Dermis microvascular lymphatic vessel endothelial cell (primary cell): ENCODE results near the gene NPVF. TPM values are rescaled to one million over a fixed set of nuclear protein-coding genes. Genes with fewer than 3 reads are reported as not detected.
A peak's percentile ranks its signal among the peaks of the same experiment; 100 is the strongest.

Source experiments
- DNase-seq, 2 donors: peaks; one replicate each; pipeline versions ENCODE4 v3.0.0 to v3.0.0-alpha.2; 2010; ENCODE audit warnings: low read depth in 2 of 2
- total RNA-seq: library from RNA; depleted of rRNA; stranded (reverse); fragments of >200 nt; gene quantifications from 2 replicates; pipeline ENCODE4 v1.2.1, GENCODE V29; 2014

Gene NPVF, protein sequence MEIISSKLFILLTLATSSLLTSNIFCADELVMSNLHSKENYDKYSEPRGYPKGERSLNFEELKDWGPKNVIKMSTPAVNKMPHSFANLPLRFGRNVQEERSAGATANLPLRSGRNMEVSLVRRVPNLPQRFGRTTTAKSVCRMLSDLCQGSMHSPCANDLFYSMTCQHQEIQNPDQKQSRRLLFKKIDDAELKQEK
- not detected in 2 replicates for total RNA-seq

DNA sequence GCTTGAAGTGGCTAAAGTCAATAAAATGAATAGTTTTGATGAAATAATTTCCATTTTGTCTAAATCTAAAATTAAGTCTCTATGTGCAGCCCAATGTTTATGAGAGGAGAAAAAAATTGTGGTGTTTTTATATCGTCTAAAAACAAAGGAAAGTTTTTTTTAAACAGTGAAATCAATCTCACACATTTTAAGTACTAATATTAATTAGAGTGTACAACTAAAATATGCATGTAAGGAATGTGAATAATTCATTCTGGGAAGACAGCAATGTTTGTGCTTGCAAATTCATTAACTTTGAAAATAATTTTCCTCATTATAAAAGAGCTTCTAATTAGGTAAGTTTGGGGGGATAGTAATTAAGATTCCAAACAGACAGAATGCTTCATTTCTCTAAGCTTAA lies at the start of gene NPVF:
Gene NPVF (minus strand): TSS at position 101 of the 400 bp plus-strand sequence. CDS start 47 bp downstream, at position 54.
- DNase-seq, result no peak

DNA sequence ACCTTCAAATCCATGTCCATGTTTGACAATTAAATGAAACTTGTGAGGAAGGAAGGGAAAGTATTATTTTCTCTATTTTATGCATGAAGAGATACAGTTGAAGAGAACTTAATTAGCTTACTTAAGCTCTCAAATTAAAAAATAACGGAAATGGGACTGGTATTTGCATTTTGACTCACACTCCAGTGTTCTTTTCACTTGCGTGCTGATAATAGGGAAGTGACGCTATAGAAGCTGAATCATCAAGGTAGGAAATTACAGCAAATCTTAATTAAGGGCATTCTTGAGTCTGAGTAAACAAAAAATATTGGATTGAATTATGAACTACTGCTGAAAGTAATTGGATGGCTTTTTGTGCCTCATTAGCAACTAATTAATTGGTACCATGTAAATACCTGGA lies 44.0 kb upstream of the NPVF start:
- no peak for DNase-seq

DNA sequence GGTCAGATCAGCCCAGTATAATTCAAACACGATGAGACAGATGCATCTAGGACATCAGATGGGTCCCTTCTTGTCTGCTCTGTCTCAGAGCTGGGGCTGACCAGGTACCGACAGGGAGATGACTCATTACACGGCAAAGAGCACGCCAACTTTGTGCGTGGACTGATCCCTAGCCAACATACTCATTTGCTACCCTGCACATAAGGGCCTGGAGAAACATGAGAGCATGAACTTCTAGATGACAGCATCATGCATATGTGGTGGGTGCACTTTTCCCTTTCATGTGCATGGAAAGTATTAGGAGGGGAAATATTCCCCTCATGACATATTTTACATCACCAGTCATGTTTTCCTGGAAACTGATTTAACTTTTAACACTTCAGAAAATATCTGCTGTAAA lies 35.1 kb upstream of the NPVF start:
- DNase-seq, result no peak

DNA sequence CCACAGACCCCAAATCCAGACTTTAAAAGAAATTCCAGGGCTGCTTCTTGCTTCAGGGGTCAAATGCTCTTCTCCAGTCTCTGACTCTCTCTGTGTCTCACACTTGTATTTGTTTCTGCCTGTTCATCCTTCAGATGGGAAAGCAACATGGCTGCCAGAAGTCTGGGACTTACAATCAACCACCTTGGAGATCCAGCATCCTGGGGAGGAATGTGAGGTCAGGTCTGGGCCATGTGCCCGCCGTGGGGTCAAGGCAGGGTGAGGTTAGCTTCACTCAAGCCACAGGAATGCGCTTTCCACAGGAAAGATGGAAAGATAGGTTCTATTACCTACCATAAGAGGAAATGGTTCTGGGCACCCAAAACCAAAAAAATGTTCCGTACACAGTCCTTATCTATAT lies 34.3 kb upstream of the NPVF start:
- DNase-seq, result no peak

DNA sequence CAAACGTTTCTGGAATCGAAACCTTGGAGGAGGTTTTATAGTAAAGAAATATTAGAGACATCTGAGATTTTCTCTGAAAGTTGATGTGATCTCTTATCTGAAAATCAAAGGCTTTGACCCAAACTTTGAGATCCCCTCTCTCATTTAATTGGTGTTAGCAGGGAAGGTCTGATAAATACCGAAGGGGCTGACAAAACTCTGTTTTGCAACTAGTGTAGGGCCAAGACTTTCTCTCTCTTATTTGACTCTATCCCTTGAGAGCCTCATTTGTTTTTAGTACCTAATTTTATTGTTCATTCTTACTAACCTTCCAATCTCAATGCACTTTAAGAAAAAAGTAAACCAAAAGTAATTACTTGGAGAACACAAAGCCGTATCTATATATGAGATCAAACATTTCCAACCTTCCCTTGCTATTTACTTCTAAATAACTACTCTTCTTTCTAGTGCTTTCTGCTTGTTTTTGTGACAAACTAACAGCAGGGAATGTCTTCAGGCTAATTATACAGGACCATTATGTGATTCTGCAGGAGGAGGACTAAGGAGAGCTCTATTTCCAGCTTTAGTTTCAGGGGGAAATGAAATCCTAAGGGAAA lies 33.4 kb upstream of the NPVF start:
- no peak for DNase-seq

DNA sequence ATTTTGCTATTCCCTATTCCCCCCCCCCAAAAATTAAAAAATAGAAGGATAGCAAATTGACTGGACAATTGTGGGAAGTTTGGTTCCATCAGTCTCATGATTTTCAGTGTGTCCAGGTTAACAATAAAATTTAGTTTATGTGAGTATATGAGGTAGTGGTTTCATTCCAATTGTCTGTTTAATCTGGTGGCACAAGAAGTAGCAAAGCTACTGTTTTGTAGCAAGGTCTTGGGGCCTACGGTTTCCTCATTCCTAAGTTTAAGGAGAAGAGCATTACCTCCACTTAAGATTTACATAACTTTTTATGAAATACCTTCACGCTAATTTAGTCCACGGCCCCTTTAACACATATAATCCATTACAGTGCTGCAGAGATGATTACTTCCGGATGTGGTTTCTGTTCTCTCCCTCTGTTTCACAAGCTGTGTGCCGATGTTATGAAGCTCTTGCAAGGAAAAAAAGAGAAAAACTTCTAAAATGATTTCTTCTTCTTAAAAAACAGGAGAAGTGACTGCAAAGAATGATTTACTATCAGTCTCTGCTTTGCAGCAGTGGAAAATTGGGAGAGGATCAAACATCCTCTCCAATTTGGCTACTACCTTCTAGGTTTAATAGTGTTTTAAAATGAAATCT lies 32.7 kb upstream of the NPVF start:
- DNase-seq, result no peak

DNA sequence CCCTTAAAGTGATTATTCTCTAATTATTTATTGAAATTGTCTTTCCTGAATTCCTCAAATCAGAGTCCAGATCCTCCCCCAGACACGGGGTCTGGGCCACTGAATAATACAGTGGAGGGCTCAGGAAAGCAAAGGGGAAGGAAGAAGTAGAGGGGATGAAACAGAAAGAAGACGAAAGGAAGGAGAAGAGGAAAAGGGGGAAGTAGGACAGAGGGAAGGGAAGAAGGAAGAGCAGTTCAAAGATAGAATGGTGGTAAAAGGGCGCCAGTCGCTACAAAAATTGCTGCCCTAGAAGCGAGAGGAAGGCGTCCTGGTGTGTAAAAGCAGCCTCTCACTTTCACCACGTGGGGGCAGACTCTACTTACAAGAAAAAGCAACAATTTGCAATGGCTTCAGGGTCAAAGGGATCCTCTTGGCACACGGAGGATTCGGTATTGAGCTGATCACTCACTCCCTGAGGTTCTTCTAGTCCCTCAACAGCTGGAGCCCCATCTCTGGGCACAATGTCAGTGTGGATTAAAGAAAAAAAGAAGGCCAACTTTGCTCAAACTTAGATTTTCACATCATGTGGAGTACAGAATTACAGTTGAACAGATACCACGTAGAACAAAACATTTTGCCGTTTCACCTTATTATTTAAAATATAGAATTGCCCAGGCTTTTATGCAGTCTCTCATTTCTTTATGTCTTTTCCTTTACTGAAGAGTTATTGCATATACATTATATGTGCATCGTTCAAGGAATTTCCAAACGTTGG lies 31.4 kb upstream of the NPVF start:
- DNase-seq, result peak; percentile 58 to 73

DNA sequence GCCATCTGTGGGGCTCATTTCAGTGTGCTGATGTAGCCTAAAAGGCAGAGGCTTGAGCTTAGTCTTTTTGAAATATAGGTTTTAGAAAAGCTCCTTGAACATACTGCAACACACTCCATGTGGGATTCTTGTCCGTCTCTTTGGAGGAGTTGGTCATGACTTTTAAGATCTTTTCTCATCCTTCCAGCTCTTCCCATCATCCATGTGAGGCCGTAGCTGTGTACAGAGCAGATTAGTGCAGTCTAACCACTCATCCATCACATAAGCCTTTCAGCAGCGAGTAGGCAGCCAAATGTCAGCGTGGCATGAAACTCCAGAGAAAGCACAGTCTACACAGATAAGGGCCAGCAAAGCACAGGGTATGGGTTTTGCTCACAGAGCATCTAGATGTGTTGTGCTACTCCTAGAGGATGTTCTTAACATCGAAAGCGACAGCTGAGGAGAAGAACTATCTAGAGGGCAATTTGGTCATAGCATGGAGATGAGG lies 28.1 kb upstream of the NPVF start:
- DNase-seq, result no peak

DNA sequence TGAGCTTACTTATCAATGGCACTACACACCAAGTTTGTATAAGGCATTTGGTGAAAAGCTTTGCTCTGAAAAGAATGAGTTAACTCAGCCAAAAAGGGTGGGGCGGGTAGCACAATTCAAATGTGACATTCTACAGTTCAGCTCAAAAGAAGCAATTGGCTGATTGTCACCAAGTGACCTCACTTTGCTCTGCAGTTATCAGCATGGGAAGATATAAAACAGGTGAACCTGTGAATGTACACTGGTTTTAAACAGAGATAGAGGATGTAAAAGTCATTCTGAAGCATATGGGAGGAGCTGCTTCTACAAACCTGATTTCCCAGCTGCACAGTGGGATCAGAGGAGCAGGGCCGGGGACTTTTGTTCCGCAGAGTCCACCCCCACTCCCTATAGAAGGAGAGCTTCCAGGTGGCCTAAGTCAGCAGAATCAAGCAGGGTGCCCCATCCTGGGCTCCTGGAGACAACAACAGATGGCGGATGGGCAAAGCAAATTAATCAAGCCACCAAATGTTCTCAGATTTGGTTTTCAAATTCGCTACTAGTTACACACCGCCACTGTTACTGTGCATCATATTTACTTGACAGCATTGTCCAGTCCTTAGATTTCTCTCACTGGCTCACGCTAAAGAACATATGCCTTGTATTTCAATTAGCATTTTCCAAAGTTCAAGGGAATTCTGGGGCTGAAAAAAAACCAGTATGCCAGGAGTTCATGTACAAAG lies 27.5 kb upstream of the NPVF start:
- no peak for DNase-seq

DNA sequence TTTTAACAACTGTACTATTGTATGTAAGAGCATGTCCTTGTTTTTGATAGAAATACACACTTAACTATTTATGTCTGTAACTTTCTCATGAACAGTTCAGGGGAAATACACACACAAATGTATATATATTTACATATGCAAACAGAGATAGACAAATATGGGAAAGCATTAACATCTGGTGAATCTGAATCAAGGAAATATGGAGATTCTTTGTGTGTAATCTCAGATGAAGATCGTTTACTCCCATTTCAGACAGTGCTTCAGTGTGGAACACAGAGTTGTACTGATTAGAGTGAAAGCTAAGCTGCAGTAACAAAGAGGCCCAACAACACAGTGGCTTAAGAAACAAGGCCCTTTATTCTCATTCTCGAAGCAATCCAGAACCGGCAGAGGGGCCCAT lies 26.3 kb upstream of the NPVF start:
- DNase-seq, result no peak

DNA sequence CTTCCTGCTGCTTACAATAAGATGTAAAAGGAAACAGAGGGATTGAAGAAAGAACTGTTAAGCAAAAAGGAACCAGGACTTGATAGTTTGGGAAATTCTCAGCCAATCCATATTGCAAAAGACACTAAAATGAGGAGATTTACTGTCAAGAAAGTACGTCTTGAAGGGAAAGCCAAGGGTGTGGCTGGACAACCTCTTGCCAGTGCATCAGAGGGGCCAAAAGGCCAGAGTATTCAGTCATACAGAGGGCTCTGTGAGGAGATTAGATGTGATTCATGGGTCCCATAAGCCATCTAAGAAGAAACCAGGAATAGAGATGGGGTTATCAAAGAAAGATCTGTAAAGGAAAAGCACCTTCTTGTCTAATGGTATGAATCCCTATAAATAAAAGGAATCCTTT lies 25.4 kb upstream of the NPVF start:
- no peak for DNase-seq

DNA sequence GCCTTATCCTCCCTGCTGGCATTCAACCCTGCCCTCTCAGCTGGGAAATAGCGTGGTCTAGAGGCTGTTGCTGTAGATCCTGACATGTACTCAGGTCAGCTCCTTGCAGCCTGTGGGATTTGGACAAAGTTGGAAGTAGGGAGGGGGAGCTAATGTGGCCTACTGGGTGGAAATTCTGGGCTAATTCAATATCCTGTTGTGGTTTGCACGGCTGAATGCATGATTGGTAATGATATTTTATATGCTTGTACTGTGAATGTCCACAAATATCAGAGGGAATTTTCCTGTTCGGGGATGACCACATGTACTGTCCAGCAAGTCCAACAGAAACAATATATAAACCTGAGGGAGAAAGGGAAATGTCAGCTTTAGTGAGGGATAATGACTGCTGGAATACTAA lies 22.1 kb upstream of the NPVF start:
- no peak for DNase-seq

DNA sequence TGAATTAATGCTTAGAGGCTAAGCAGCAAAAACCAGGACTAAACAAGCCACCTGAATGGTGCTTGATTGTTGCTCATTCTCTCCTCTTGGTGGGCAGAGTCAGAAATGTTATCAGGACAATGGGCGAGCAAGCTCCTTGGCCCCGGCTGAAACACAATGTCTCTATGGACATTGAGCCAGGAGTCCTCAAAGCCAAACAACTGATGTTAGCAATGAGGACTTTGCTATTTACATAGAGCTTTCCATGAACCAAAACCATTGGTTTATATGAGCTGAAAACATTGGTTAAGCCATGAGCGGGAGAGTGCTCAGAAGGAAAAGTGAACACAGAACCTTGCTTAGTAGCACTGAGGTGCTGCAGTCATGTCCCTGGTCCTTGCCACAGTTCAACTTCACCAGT lies 21.5 kb upstream of the NPVF start:
- DNase-seq, result no peak

DNA sequence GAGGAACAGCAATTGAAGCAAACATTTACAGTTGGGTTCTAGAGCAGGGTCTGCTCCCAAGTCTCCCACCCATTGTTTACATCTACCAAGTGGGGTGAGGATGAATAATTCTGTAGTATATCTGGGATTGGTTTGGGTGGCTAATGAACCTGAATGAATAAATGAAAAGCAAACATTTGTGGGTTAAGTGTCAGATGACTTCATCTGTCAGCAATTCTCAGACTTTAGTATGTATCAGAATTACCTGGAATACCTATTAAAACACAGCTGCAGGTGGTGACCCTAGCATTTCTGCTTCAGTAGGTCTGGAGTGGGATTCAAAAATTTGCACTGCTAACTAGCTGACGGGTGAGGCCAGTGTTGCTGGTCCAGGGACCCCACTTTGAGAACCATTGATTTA lies 18.0 kb upstream of the NPVF start:
- no peak for DNase-seq

DNA sequence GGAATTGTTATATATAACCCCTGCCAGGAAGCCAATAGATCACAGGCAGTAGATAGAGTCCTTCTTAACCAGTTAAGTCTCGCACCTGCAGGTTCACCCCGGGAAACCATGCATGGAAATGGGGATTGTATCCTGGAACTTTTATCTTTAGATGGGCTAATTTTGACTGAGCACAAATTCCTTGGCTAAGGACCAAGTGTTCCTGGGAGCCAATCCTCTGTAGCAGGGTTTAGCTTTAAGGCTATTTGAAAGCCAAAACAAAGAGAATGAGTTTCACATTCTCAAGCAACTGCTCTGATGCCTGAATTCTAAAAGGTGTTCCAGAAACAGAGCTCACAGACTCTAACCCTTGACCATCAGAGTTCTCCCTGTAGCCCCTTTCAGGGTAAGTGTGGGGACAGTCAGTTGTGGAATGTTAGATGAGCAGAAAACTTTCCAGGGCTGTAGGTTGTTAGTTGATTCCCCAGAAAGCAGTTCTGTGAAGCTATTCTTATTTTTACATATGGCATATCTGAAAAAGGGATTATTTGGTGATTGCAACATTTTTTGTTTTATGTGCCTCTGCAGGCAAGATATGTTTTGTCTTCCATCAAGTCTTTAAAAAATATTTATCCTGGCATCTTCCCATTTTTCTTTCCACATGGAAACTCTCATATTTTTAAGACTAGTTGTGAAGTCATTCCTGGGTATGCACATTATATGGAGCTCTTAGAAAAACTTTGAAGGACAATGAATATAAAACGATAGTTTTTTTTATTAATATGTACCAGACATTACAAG lies 16.2 kb upstream of the NPVF start:
- no peak for DNase-seq

DNA sequence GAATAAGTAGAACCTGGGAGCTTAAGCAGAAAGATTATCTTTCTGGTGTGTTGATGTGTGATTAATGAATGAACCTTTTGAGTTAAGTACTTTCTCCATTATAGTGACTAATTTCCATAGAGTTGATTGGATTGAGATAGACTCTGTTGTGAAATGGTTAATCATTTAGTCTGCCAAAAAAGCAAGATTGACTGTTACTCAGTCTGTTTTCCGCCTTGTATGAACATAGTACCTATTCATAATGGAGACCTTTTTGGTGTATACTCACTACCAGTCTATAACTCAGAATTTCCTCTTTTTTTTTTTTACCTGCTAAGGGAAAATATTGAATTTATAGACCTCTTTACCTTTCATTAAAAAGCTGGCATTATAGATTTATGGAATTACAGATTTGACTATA lies 14.4 kb upstream of the NPVF start:
- no peak for DNase-seq

DNA sequence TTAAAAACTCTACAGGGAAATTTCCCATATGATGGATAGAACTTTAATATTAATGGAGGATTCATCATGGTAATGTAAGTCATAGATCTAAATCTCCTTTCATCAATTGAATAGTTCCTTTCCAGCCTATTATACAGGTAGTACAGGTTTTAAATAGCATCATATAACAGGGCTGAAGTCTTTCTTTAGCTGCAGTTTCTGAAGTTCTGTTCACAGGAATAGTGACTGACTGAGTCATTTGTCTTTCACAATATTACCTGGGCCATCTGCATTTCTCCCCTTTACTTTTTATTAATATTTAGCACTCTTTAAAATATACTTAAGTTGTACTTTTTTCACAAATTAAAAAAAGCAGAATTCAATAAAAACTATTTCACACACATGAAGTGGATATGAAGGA lies 12.6 kb upstream of the NPVF start:
- DNase-seq, result no peak

DNA sequence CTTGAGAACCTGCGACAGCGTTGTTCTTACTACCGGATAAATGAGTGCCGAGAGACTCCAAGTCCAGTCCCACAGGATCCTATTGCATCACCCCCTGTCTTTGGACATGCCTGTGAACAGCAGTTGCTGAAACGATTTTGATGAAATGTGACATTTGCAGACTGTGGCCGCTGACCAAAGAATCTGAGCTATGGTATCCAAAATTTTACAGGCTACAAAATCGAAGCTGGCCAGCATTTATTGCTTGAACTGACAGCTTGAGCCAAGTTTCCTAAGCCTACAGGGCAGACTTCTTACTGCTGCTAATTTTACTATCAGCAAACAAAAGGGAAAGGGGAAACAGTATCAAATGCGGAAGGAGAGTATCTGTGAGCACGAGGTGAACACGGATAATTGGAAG lies 12.1 kb upstream of the NPVF start:
- no peak for DNase-seq

DNA sequence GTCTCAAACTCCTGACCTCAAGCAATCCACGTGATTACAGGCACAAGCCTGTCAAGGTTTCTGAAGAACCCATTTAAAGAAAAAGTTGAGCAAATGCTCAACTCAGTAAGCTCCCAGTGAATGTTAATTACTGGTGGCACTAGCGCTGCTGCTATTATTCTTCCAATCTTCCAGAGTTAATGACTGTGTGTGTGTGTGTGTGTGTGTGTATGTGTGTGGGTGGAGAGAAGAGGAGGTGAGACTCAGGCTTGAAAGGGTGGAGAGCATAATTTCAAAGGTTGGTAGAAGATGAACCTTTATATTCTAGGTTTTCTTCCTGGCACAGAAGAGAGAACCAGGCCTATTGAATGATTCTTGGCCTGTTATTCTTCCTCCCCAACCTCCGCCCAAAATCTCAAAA lies 11.6 kb upstream of the NPVF start:
- no peak for DNase-seq

DNA sequence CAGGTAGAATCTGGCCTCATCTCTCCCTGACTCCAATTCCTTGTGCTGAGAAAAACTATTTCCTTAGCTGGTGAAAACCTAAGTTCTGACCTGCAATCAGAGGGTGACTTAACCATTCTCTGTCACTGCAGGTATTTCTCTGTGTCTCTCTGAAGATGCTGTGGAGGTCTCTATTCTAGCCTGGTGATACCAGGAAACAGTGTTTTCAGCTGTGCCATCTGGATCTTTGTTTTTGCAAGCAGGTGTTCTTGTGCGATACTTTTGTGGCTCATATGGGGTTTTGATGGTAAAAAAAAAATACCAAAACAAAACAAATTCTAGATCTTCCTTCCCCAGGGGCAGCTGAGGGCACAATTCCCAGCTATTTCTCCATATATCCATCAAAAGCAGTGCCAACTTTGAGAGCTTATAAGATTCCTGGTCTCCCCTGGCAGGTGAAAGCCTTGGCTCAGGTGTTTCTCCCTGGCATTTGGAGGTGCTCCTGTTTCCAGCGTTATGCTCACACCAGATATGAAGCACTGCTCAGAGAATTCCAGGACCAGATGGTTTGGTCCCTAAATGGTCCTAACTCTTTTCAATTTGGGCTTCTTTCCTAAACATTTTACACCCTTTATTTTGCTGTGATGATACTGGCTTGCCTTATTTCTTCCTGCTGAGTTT lies 9.9 kb upstream of the NPVF start:
- no peak for DNase-seq

DNA sequence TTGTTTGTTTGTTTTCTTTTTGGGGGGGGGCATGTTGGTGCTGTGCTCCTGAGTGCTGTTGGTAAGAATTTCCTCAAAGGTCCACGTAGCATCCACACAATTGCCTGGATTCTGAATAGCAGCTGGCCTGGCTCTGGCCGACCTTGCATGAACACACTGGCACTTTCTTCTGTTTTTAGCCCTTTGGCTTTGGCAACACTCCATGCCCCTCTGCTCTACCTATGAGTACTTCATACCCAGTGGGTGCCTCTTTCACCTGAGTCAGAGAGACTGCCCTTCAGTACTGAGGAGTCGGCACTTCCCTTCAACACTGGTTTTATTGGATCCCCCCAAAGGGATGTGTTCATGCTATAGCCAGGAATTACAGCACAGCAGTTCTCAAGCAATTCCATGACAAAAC lies 7.2 kb upstream of the NPVF start:
- DNase-seq, result no peak
